DOHH2 (cell line): Measurements from ENCODE around the gene IGFL4.

ENCODE experiments used
- CTCF ChIP-seq: fragments of 200-600 bp; sonication (generic); IDR thresholded peaks from one replicate; pipeline ENCODE4 v1.5.1; 2014; ENCODE audit warnings: antibody characterized with exemption, mild to moderate bottlenecking, low read depth, low read length; ENCODE audit not compliant: poor library complexity, severe bottlenecking
- EZH2phosphoT487 ChIP-seq: fragments of 200-600 bp; sonication (generic); IDR thresholded peaks from 2 replicates; pipeline ENCODE4 v1.6.1; 2017; ENCODE audit warnings: borderline replicate concordance, mild to moderate bottlenecking, antibody characterized with exemption, low read length, moderate library complexity, mixed read lengths

GRCh38 chr19:46043519-46043918 is 2.7 kb upstream of the IGFL4 start:
- TF ChIP-seq CTCF (no peak), EZH2phosphoT487 (no peak)
